Measurements from ENCODE around the gene TMEM62. TPM values are rescaled to one million over a fixed set of nuclear protein-coding genes. Genes with fewer than 3 reads are reported as not detected.
A peak's percentile ranks its signal among the peaks of the same experiment; 100 is the strongest.
"Not testable (repeated sequence)": the region's sequence is repeated elsewhere in the genome, so short reads cannot be mapped to it uniquely, and the experiment has no call there.

TMEM62 gene
- total and polyA plus RNA-seq, 2 donors (not counting 1 experiment from before 2014, with no cell fraction given), result 18.6 to 65.3 TPM

- Histone ChIP-seq H4K20me1 (ENCODE audit: control insufficient read depth, insufficient read depth, low read length, poor library complexity, severe bottlenecking) (peaks cover 9% of the 10 kb centered on the region), H3K9me3 (ENCODE audit: control extremely low read depth in 1 of 3, control insufficient read depth in 2 of 3, insufficient read depth in 1 of 3, low read length in 2 of 3) (peaks cover 0 to 10% (median 3%) of the 10 kb centered on the region in 3 donors), H3K4me1 (ENCODE audit: control insufficient read depth in 2 of 2, insufficient read depth in 2 of 2, low read length in 2 of 2) (peaks cover 0 to 4% of the 10 kb centered on the region in 2 donors), H2AFZ (ENCODE audit: insufficient read depth, low read depth, low read length, poor library complexity, severe bottlenecking) (no peak overlapping the region), H3K36me3 (replicated peaks in 1 of 2; ENCODE audit: control extremely low read depth in 1 of 2, control insufficient read depth in 1 of 2, extremely low read depth in 1 of 2, insufficient read depth in 2 of 2, low read length in 1 of 2) (peaks cover 7 to 49% of the 10 kb centered on the region in 2 experiments), H3K4me2 (replicated peaks; ENCODE audit: low read depth, low read length, poor library complexity, severe bottlenecking) (no peak overlapping the region), H3K27ac (ENCODE audit: low read length in 2 of 2) (no peak overlapping the region), H3K4me3 (ENCODE audit: control extremely low read depth in 1 of 5, extremely low read depth in 1 of 5, insufficient read depth in 1 of 5, low read depth in 2 of 5, low read length in 4 of 5) (no peak overlapping the region), H3K27me3 (replicated peaks in 1 of 4; ENCODE audit: control extremely low read depth in 1 of 4, control insufficient read depth in 3 of 4, insufficient read depth in 4 of 4, low read length in 3 of 4) (no peaks in the 10 kb centered on the region), H3K9ac (ENCODE audit: low read length) (no peak overlapping the region), H3K79me2 (ENCODE audit: control insufficient read depth, insufficient read depth, low read length) (peaks cover 2% of the 10 kb centered on the region)
- Mint-ChIP-seq H3K27me3 (no peaks in the 10 kb centered on the region), H3K27ac (no peak overlapping the region), H3K4me3 (no peak overlapping the region), H3K9me3 (ENCODE audit: insufficient read depth) (peaks cover 7% of the 10 kb centered on the region), H3K4me1 (peaks cover 14% of the 10 kb centered on the region)
- 100% methylated on average over 7 of the region's 10 CpGs for WGBS (ENCODE audit: insufficient coverage)
- ATAC-seq (ENCODE audit: low read depth), result no peak
- TF ChIP-seq CTCF (IDR thresholded peaks at IDR 0.05) (no peak), EZH2 (IDR thresholded peaks at IDR 0.05; ENCODE audit: borderline replicate concordance, insufficient read depth, low read depth, low read length, poor library complexity, severe bottlenecking) (no peak)
- intact Hi-C loops (cut with micrococcal nuclease), result no loop called here
- DNase-seq, result no peak
- ChIA-PET CTCF (interaction anchor here (0.8 kb wide), 1 partner anchor 11 kb away, joined by 3 read pairs; no protein-coding TSS in a partner anchor), POLR2A (no interaction called here)
Measured at GRCh38 chr15:43196760-43197548, 63.6 kb downstream of the TMEM62 start.

DNA sequence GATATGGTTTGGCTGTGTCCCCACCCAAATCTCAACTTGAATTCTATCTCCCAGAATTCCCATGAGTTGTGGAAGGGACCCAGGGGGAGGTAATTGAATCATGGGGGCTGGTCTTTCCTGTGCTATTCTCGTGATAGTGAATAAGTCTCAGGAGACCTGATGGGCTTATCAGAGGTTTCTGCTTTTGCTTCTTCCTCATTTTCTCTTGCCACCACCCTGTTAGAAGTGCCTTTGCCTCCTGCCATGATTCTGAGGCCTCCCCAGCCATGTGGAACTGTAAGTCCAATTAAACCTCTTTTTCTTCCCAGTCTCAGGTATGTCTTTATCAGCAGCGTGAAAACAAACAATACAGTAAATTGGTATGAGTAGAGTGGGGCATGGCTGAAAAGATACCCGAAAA lies 64.4 kb downstream of the TMEM62 start:
- DNase-seq; H2AFZ ChIP-seq (ENCODE audit: insufficient read depth, low read depth, low read length, poor library complexity, severe bottlenecking); H3K27me3 ChIP-seq (replicated peaks in 1 of 4; ENCODE audit: control extremely low read depth in 1 of 4, control insufficient read depth in 3 of 4, insufficient read depth in 4 of 4, low read length in 3 of 4); H4K20me1 ChIP-seq (ENCODE audit: control insufficient read depth, insufficient read depth, low read length, poor library complexity, severe bottlenecking); intact Hi-C loops (cut with micrococcal nuclease); H3K9me3 ChIP-seq (ENCODE audit: control extremely low read depth in 1 of 3, control insufficient read depth in 2 of 3, insufficient read depth in 1 of 3, low read length in 2 of 3); POLR2A ChIA-PET; H3K27me3 Mint-ChIP-seq; H3K4me2 ChIP-seq (replicated peaks; ENCODE audit: low read depth, low read length, poor library complexity, severe bottlenecking); ATAC-seq (ENCODE audit: low read depth); H3K4me1 ChIP-seq (ENCODE audit: control insufficient read depth in 2 of 2, insufficient read depth in 2 of 2, low read length in 2 of 2); H3K9me3 Mint-ChIP-seq (ENCODE audit: insufficient read depth); H3K4me3 Mint-ChIP-seq; H3K4me3 ChIP-seq (ENCODE audit: control extremely low read depth in 1 of 5, extremely low read depth in 1 of 5, insufficient read depth in 1 of 5, low read depth in 2 of 5, low read length in 4 of 5); H3K79me2 ChIP-seq (ENCODE audit: control insufficient read depth, insufficient read depth, low read length); CTCF ChIA-PET; H3K9ac ChIP-seq (ENCODE audit: low read length): not testable (repeated sequence)
- Histone ChIP-seq H3K27ac (ENCODE audit: low read length in 2 of 2) (peak overlapping the region in 1 of 2 donors; percentile 50), H3K36me3 (replicated peaks in 1 of 2; ENCODE audit: control extremely low read depth in 1 of 2, control insufficient read depth in 1 of 2, extremely low read depth in 1 of 2, insufficient read depth in 2 of 2, low read length in 1 of 2) (peaks cover 4 to 41% of the 10 kb centered on the region in 2 experiments)
- peak overlapping the region; percentile 69 for H3K27ac Mint-ChIP-seq
- H3K4me1 Mint-ChIP-seq, result peaks cover 14% of the 10 kb centered on the region
- 100% methylated on average over 1 of the region's 3 CpGs for WGBS (ENCODE audit: insufficient coverage)

GRCh38 chr15:43198556-43198955 lies 65.2 kb downstream of the TMEM62 start:
- H3K9me3 Mint-ChIP-seq (ENCODE audit: insufficient read depth); H3K27ac ChIP-seq (ENCODE audit: low read length in 2 of 2); H3K4me1 ChIP-seq (ENCODE audit: control insufficient read depth in 2 of 2, insufficient read depth in 2 of 2, low read length in 2 of 2); H3K79me2 ChIP-seq (ENCODE audit: control insufficient read depth, insufficient read depth, low read length); H3K27me3 Mint-ChIP-seq; H3K4me3 Mint-ChIP-seq; H3K27ac Mint-ChIP-seq; H4K20me1 ChIP-seq (ENCODE audit: control insufficient read depth, insufficient read depth, low read length, poor library complexity, severe bottlenecking); H3K9ac ChIP-seq (ENCODE audit: low read length); POLR2A ChIA-PET; H3K4me2 ChIP-seq (replicated peaks; ENCODE audit: low read depth, low read length, poor library complexity, severe bottlenecking); CTCF ChIA-PET; H3K9me3 ChIP-seq (ENCODE audit: control extremely low read depth in 1 of 3, control insufficient read depth in 2 of 3, insufficient read depth in 1 of 3, low read length in 2 of 3); ATAC-seq (ENCODE audit: low read depth); DNase-seq; H3K27me3 ChIP-seq (replicated peaks in 1 of 4; ENCODE audit: control extremely low read depth in 1 of 4, control insufficient read depth in 3 of 4, insufficient read depth in 4 of 4, low read length in 3 of 4); H2AFZ ChIP-seq (ENCODE audit: insufficient read depth, low read depth, low read length, poor library complexity, severe bottlenecking); H3K4me3 ChIP-seq (ENCODE audit: control extremely low read depth in 1 of 5, extremely low read depth in 1 of 5, insufficient read depth in 1 of 5, low read depth in 2 of 5, low read length in 4 of 5); intact Hi-C loops (cut with micrococcal nuclease): not testable (repeated sequence)
- H3K36me3 ChIP-seq (replicated peaks in 1 of 2; ENCODE audit: control extremely low read depth in 1 of 2, control insufficient read depth in 1 of 2, extremely low read depth in 1 of 2, insufficient read depth in 2 of 2, low read length in 1 of 2), result peaks cover 4 to 33% of the 10 kb centered on the region in 2 experiments
- 100% methylated on average over 2 of the region's 4 CpGs for WGBS (ENCODE audit: insufficient coverage)
- peaks cover 14% of the 10 kb centered on the region for H3K4me1 Mint-ChIP-seq

All from B cell (primary cell).